Measurements from ENCODE around the gene KIF1A.

Gene KIF1A

GRCh38 chr2:240817496-240818292, 2.3 kb downstream of the KIF1A start:
- no peak for DNase-seq

GRCh38 chr2:240816584-240817495, 3.2 kb downstream of the KIF1A start:
- no peak for DNase-seq

GRCh38 chr2:240815761-240816583, 4.0 kb downstream of the KIF1A start:
- DNase-seq = no peak

- no peak for DNase-seq
Measured at GRCh38 chr2:240814946-240815760, 4.9 kb downstream of the KIF1A start.

- DNase-seq = no peak
Measured at GRCh38 chr2:240814280-240814679, 5.7 kb downstream of the KIF1A start.

- DNase-seq = no peak
Measured at GRCh38 chr2:240813231-240813921, 6.6 kb downstream of the KIF1A start.

GRCh38 chr2:240812721-240813120, 7.3 kb downstream of the KIF1A start:
- no peak for DNase-seq

GRCh38 chr2:240812301-240812680, 7.7 kb downstream of the KIF1A start:
- no peak for DNase-seq

GRCh38 chr2:240811346-240812300, 8.4 kb downstream of the KIF1A start:
- DNase-seq = no peak

GRCh38 chr2:240810621-240811020, 9.4 kb downstream of the KIF1A start:
- DNase-seq = no peak

GRCh38 chr2:240810199-240810598, 9.8 kb downstream of the KIF1A start:
- no peak for DNase-seq

GRCh38 chr2:240809276-240809675, 10.7 kb downstream of the KIF1A start:
- no peak for DNase-seq

- no peak for DNase-seq
Measured at GRCh38 chr2:240806459-240806858, 13.6 kb downstream of the KIF1A start.

- DNase-seq = no peak
Measured at GRCh38 chr2:240806006-240806405, 14.0 kb downstream of the KIF1A start.

- DNase-seq = no peak
Measured at GRCh38 chr2:240803191-240803590, 16.8 kb downstream of the KIF1A start.

GRCh38 chr2:240799033-240799820, 20.8 kb downstream of the KIF1A start:
- no peak for DNase-seq

GRCh38 chr2:240798327-240798905, 21.6 kb downstream of the KIF1A start:
- DNase-seq = no peak

- no peak for DNase-seq
Measured at GRCh38 chr2:240797914-240798313, 22.1 kb downstream of the KIF1A start.

GRCh38 chr2:240797500-240797895, 22.5 kb downstream of the KIF1A start:
- DNase-seq = no peak

All from stimulated activated CD4-positive, alpha-beta T cell treated with anti-CD3 and anti-CD28 coated beads, Interleukin-12 subunit alpha, Interleukin-12 subunit beta, amount 100 ng/mL, for 4 hours (primary cell).